ENCODE measurements around the gene SPRY1. TPM values are rescaled to one million over a fixed set of nuclear protein-coding genes. Genes with fewer than 3 reads are reported as not detected.
A peak's percentile ranks its signal among the peaks of the same experiment; 100 is the strongest.

SPRY1 gene
- total and polyA plus RNA-seq, 2 donors: 14.0 to 38.6 TPM

DNA sequence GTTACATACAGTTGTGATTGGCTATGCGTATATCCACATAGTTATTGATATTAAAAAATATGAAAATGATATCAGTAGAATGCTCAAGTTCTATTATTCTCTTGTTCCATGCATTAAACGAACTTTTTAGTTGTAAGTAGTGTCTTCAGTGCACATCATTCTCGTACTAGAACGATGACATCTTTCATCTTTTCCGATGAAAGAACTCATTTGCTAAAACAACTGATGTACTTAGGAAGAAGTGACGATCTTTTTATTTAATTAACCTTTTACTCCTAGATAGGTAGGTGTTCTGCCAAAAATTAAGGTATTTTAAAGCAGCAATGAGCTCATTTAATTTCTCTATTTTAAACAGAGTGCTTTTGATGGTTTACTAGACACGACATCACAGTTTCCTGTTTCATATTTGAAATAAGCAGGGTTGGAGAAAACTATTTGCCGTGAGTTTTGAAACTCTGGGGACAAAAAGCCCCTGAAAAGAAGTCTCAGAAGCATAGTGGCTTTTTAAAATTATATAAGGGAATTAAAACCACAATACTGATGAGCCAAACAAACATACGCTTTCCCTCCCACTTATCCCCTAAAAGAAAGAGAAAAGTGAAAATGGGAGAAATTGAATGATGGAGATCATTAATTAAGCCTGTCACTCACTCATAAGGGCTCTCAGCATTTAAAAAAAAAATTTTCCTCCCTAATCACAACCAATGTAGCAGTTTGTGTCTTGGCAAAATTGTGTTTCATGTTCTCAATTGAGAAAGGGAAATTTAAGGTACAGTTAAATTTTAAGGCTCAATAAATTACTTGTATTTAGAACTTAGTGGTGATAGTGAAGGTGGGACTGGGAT is 25.6 kb downstream of the SPRY1 start:
- Histone ChIP-seq H3K4me3 (ENCODE audit: low read length in 2 of 2) (no peak overlapping the region), H3K27me3 (ENCODE audit: control insufficient read depth in 2 of 2, insufficient read depth in 1 of 2, low read length in 1 of 2) (no peaks in the 10 kb centered on the region), H3K9me3 (ENCODE audit: control insufficient read depth in 2 of 2, insufficient read depth in 1 of 2, low read length in 1 of 2) (no peaks in the 10 kb centered on the region), H3K27ac (ENCODE audit: low read depth in 1 of 2, low read length in 1 of 2) (peak overlapping the region in 1 of 2 donors; percentile 8), H3K36me3 (ENCODE audit: control insufficient read depth in 2 of 2, insufficient read depth in 2 of 2, low read length in 1 of 2) (no peaks in the 10 kb centered on the region), H3K4me1 (ENCODE audit: control insufficient read depth in 2 of 2, insufficient read depth in 2 of 2, low read length in 2 of 2) (peaks cover 5 to 12% of the 10 kb centered on the region in 2 donors)
- WGBS: 62% methylated on average over 9 of the region's 9 CpGs
- peak in 1 of 9 donors; percentile 59 for DNase-seq (ENCODE audit: low read depth in 6 of 9, low spot score in 9 of 9)

DNA sequence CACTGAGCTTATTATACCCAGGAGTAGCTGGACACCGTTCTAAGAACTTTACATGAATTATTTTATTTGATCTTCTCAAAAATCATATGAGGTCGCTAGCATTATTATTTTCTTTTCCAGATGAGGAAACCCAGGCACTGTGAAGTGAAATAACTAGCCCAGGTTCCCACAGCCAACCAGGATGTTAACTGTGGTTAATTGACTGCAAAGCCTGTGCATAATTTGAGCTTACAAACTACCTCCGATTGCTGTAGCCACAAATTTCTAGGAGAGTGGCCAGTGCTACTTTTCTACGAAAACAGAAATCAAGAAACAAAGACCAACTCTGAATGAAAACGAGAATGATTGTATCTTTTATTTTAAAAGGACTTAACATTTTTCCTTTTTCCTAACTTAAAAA is 27.2 kb downstream of the SPRY1 start:
- Histone ChIP-seq H3K4me3 (ENCODE audit: low read length in 2 of 2) (no peak overlapping the region), H3K9me3 (ENCODE audit: control insufficient read depth in 2 of 2, insufficient read depth in 1 of 2, low read length in 1 of 2) (no peaks in the 10 kb centered on the region), H3K4me1 (ENCODE audit: control insufficient read depth in 2 of 2, insufficient read depth in 2 of 2, low read length in 2 of 2) (peaks cover 0 to 7% of the 10 kb centered on the region in 2 donors), H3K36me3 (ENCODE audit: control insufficient read depth in 2 of 2, insufficient read depth in 2 of 2, low read length in 1 of 2) (no peaks in the 10 kb centered on the region), H3K27me3 (ENCODE audit: control insufficient read depth in 2 of 2, insufficient read depth in 1 of 2, low read length in 1 of 2) (no peaks in the 10 kb centered on the region), H3K27ac (ENCODE audit: low read depth in 1 of 2, low read length in 1 of 2) (no peak overlapping the region)
- WGBS: 97% methylated on average over 5 of the region's 5 CpGs
- no peak for DNase-seq (ENCODE audit: low read depth in 6 of 9, low spot score in 9 of 9)

DNA sequence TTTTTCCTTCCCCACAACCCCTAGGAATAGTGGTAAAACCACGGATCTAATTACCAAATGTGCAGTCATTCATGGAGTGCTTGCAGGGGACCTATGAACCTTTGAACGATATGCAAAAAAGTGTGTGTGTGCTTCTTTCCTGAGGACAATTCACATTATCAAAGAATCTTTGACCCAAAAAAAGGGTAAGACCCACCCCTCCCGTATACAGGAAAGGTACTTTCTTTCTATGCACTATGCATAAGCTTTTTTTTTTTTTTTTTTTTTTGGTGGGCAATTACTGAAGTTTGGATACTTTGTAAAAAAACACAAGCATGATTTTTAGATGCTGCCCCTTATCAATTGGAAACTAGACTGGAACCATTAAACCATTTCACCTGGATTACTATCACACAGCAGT is 31.4 kb downstream of the SPRY1 start:
- no peak for DNase-seq (ENCODE audit: low read depth in 6 of 9, low spot score in 9 of 9)

DNA sequence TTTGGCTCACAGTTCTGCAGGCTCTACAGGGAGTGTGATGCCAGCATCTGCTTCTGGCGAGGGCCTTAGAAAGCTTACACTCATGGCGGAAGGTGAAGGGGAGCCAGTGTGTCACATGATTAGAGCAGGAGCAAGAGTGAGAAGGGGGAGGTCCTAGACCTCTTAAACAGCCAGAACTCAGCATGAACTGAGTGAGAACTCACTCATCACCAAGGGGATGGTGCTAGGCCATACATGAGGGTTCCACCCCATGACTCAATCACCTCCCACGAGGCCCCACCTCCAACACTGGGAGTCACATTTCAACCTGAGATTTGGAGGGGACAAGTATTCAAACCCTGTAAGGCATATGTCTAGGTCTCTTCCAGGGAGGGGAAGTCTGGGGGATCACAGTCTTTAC is 33.4 kb downstream of the SPRY1 start:
- Histone ChIP-seq H3K4me1 (ENCODE audit: control insufficient read depth in 2 of 2, insufficient read depth in 2 of 2, low read length in 2 of 2) (no peaks in the 10 kb centered on the region), H3K4me3 (ENCODE audit: low read length in 2 of 2) (no peak overlapping the region), H3K27ac (ENCODE audit: low read depth in 1 of 2, low read length in 1 of 2) (no peak overlapping the region), H3K27me3 (ENCODE audit: control insufficient read depth in 2 of 2, insufficient read depth in 1 of 2, low read length in 1 of 2) (no peaks in the 10 kb centered on the region), H3K36me3 (ENCODE audit: control insufficient read depth in 2 of 2, insufficient read depth in 2 of 2, low read length in 1 of 2) (no peaks in the 10 kb centered on the region), H3K9me3 (ENCODE audit: control insufficient read depth in 2 of 2, insufficient read depth in 1 of 2, low read length in 1 of 2) (peaks cover 0 to under 1% of the 10 kb centered on the region in 2 donors)
- WGBS: 97% methylated on average over 3 of the region's 3 CpGs
- no peak for DNase-seq (ENCODE audit: low read depth in 6 of 9, low spot score in 9 of 9)

More for the DNA sequence above, 31.4 kb downstream of the SPRY1 start:
- WGBS: 98% methylated on average over 3 of the region's 3 CpGs
- Histone ChIP-seq H3K4me1 (ENCODE audit: control insufficient read depth in 2 of 2, insufficient read depth in 2 of 2, low read length in 2 of 2) (no peaks in the 10 kb centered on the region), H3K36me3 (ENCODE audit: control insufficient read depth in 2 of 2, insufficient read depth in 2 of 2, low read length in 1 of 2) (no peaks in the 10 kb centered on the region), H3K9me3 (ENCODE audit: control insufficient read depth in 2 of 2, insufficient read depth in 1 of 2, low read length in 1 of 2) (no peaks in the 10 kb centered on the region), H3K27me3 (ENCODE audit: control insufficient read depth in 2 of 2, insufficient read depth in 1 of 2, low read length in 1 of 2) (no peaks in the 10 kb centered on the region), H3K27ac (ENCODE audit: low read depth in 1 of 2, low read length in 1 of 2) (no peak overlapping the region), H3K4me3 (ENCODE audit: low read length in 2 of 2) (no peak overlapping the region)

DNA sequence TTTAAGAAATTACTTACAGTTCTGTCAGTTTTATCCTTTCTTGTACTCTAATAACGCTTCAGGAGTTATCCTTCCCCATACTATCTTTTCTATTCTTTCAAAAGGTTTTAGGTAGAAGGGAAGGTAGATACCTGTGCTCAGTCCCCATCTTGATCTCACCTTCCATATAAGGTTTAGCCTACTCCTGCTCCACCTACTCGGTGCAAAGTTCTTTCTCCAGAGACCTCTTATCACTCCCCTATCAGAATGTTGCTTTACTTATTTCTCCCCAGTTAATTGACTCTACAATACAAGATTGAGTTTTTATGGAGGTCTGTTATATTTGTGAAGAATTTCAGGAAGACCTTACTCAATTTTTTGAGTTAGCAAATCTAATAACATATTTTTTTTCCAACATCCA is 33.9 kb downstream of the SPRY1 start:
- WGBS: 99% methylated on average over 2 of the region's 2 CpGs
- Histone ChIP-seq H3K36me3 (ENCODE audit: control insufficient read depth in 2 of 2, insufficient read depth in 2 of 2, low read length in 1 of 2) (no peaks in the 10 kb centered on the region), H3K4me3 (ENCODE audit: low read length in 2 of 2) (no peak overlapping the region), H3K27me3 (ENCODE audit: control insufficient read depth in 2 of 2, insufficient read depth in 1 of 2, low read length in 1 of 2) (no peaks in the 10 kb centered on the region), H3K27ac (ENCODE audit: low read depth in 1 of 2, low read length in 1 of 2) (no peak overlapping the region), H3K9me3 (ENCODE audit: control insufficient read depth in 2 of 2, insufficient read depth in 1 of 2, low read length in 1 of 2) (peaks cover 0 to 5% of the 10 kb centered on the region in 2 donors), H3K4me1 (ENCODE audit: control insufficient read depth in 2 of 2, insufficient read depth in 2 of 2, low read length in 2 of 2) (no peaks in the 10 kb centered on the region)
- DNase-seq (ENCODE audit: low read depth in 6 of 9, low spot score in 9 of 9): no peak

DNA sequence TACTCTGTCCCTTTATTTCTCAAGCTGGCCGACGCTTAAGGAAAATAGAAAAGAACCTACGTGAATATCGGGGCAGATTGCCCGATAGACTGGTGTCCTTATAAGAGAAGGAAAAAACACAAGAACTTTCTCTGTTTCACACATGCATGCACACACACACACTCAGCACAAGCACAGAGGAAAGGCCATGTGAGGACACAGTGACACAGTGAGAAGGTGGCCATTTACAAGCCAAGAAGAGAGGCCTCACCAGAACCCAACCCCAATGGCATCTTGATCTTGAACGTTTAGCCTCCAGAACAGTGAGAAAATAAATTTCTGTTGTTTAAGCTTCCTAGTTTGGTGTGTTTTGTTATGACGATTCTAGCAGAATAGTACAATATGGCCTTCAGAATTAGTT is 37.0 kb downstream of the SPRY1 start:
- WGBS: 98% methylated on average over 7 of the region's 7 CpGs
- no peak for DNase-seq (ENCODE audit: low read depth in 6 of 9, low spot score in 9 of 9)
- H3K4me1 ChIP-seq (ENCODE audit: control insufficient read depth in 2 of 2, insufficient read depth in 2 of 2, low read length in 2 of 2): no peaks in the 10 kb centered on the region
- peaks cover 0 to 9% of the 10 kb centered on the region in 2 donors for H3K9me3 ChIP-seq (ENCODE audit: control insufficient read depth in 2 of 2, insufficient read depth in 1 of 2, low read length in 1 of 2)
- no peak overlapping the region for H3K27ac ChIP-seq (ENCODE audit: low read depth in 1 of 2, low read length in 1 of 2)
- no peak overlapping the region for H3K4me3 ChIP-seq (ENCODE audit: low read length in 2 of 2)
- no peaks in the 10 kb centered on the region for H3K27me3 ChIP-seq (ENCODE audit: control insufficient read depth in 2 of 2, insufficient read depth in 1 of 2, low read length in 1 of 2)
- no peaks in the 10 kb centered on the region for H3K36me3 ChIP-seq (ENCODE audit: control insufficient read depth in 2 of 2, insufficient read depth in 2 of 2, low read length in 1 of 2)

DNA sequence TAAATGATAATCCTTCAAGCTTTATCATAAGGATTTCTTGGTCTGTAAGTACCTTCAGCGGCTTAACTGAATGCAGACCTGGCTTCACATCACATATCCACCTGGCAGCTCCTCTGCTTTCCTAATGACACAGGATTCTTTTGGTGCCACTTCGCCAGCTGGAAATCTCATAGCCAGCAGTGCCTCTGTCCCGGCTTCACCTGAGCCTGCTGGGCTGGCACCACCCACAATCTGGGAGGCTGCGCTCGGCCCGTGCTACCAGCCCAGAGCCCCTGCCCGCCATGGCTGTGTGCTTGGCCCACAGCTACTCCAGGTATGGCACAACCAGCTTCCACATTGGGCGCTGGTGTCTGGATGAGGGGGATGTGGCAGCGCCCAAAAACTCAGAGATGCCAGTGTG is 37.4 kb downstream of the SPRY1 start:
- Histone ChIP-seq H3K27me3 (ENCODE audit: control insufficient read depth in 2 of 2, insufficient read depth in 1 of 2, low read length in 1 of 2) (no peaks in the 10 kb centered on the region), H3K9me3 (ENCODE audit: control insufficient read depth in 2 of 2, insufficient read depth in 1 of 2, low read length in 1 of 2) (peaks cover 0 to 9% of the 10 kb centered on the region in 2 donors), H3K4me1 (ENCODE audit: control insufficient read depth in 2 of 2, insufficient read depth in 2 of 2, low read length in 2 of 2) (no peaks in the 10 kb centered on the region), H3K4me3 (ENCODE audit: low read length in 2 of 2) (no peak overlapping the region), H3K36me3 (ENCODE audit: control insufficient read depth in 2 of 2, insufficient read depth in 2 of 2, low read length in 1 of 2) (no peaks in the 10 kb centered on the region), H3K27ac (ENCODE audit: low read depth in 1 of 2, low read length in 1 of 2) (no peak overlapping the region)
- WGBS: over 99% methylated on average over 9 of the region's 9 CpGs
- no peak for DNase-seq (ENCODE audit: low read depth in 6 of 9, low spot score in 9 of 9)

DNA sequence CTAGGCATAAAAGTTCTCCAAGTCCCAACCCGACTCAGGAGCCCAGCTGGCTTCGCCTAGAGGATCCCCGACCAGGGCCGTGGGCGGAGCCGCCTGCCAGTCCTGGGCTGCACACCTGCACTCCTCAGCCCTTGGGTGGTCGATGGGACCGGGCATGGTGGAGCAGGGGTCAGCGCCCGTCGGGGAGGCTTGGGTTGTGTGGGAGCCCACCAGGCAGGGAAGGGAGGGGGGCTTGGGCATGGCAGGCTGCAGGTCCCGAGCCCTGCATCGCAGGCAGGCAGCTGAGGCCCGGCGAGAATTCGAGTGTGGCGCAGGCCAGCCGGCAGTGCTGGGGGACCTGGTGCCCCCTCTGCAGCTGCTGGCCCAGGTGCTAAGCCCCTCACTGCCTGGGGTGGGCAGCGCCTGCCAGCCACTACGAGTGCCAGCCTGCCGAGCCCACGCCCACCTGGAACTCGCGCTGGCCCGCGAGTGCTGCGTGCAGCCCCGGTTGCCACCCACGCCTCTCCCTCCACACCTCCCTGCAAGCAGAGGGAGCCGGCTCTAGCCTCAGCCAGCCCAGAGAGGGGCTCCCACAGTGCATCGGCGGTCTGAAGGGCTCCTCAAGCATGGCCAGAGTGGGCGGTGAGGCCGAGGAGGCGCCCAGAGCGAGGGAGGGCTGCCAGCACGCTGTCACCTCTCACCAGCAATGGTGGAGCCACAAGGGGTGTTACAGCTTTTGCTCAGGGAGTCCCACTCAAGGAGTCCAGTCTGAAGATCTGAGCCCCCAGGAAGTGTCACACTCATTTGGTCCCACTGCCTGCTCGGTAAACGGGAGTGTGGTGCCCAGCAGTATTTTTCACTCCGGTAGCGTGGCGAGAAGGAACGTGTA is 38.9 kb downstream of the SPRY1 start:
- Histone ChIP-seq H3K4me1 (ENCODE audit: control insufficient read depth in 2 of 2, insufficient read depth in 2 of 2, low read length in 2 of 2) (no peaks in the 10 kb centered on the region), H3K27ac (ENCODE audit: low read depth in 1 of 2, low read length in 1 of 2) (no peak overlapping the region), H3K27me3 (ENCODE audit: control insufficient read depth in 2 of 2, insufficient read depth in 1 of 2, low read length in 1 of 2) (no peaks in the 10 kb centered on the region), H3K9me3 (ENCODE audit: control insufficient read depth in 2 of 2, insufficient read depth in 1 of 2, low read length in 1 of 2) (peaks cover 0 to 9% of the 10 kb centered on the region in 2 donors), H3K36me3 (ENCODE audit: control insufficient read depth in 2 of 2, insufficient read depth in 2 of 2, low read length in 1 of 2) (no peaks in the 10 kb centered on the region), H3K4me3 (ENCODE audit: low read length in 2 of 2) (no peak overlapping the region)
- WGBS: 97% methylated on average over 43 of the region's 43 CpGs
- no peak for DNase-seq (ENCODE audit: low read depth in 6 of 9, low spot score in 9 of 9)

DNA sequence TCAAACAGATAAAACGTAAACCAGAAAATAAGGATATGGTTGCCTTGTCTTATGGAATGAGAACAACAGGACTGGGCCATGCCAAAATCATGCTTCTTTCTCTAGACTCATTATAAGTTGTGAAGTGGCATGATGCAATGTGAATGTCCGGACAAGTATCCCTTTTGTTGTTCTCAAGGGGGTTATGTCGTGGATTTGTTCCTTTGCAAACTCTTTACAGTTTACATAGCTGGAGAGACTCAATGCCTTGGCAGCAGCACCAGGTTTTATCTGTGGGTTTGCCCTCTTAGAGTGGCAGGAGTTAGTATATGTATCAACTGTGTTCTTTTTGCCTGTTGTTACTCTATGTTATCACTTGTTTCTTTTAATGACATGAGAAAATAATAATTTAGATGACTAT is 41.4 kb downstream of the SPRY1 start:
- no peak for DNase-seq (ENCODE audit: low read depth in 6 of 9, low spot score in 9 of 9)
- 88% methylated on average over 3 of the region's 3 CpGs for WGBS

More for the DNA sequence above, 41.4 kb downstream of the SPRY1 start:
- Histone ChIP-seq H3K27me3 (ENCODE audit: control insufficient read depth in 2 of 2, insufficient read depth in 1 of 2, low read length in 1 of 2) (no peaks in the 10 kb centered on the region), H3K9me3 (ENCODE audit: control insufficient read depth in 2 of 2, insufficient read depth in 1 of 2, low read length in 1 of 2) (peaks cover 0 to 9% of the 10 kb centered on the region in 2 donors), H3K36me3 (ENCODE audit: control insufficient read depth in 2 of 2, insufficient read depth in 2 of 2, low read length in 1 of 2) (no peaks in the 10 kb centered on the region), H3K4me1 (ENCODE audit: control insufficient read depth in 2 of 2, insufficient read depth in 2 of 2, low read length in 2 of 2) (no peaks in the 10 kb centered on the region), H3K27ac (ENCODE audit: low read depth in 1 of 2, low read length in 1 of 2) (no peak overlapping the region), H3K4me3 (ENCODE audit: low read length in 2 of 2) (no peak overlapping the region)

All from thymus (tissue), 11 donors.